GM21786 (cell line): Measurements from ENCODE around the gene GFER.
"Not testable (repeated sequence)": the region's sequence is repeated elsewhere in the genome, so short reads cannot be mapped to it uniquely, and the experiment has no call there.

Experiments
- ATAC-seq: cut with Tn5 transposase; IDR thresholded peaks from one replicate; pipeline ENCODE4 v1.9.1; 2021; ENCODE audit not compliant: unreplicated experiment

The GFER gene

DNA sequence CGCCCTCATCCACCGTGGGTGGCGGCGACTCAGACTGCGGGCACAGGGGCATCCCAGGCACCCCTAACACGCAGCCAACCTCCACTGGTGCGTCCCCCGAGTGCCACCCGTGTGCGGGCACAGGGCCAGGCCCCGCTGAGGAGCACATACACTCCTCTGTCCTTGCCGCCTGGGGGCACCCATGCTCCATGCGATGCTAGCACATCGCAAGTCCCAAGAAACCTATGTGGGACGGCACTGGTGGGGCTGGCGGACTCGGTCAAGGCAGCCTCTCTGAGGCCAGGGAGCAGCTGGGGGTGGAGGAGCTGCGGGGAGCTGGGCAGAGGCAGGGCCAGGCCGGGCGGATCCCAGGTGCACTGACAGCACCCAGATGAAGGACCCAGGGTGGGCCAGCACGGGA, 21.7 kb downstream of the GFER start:
- no peak for ATAC-seq

DNA sequence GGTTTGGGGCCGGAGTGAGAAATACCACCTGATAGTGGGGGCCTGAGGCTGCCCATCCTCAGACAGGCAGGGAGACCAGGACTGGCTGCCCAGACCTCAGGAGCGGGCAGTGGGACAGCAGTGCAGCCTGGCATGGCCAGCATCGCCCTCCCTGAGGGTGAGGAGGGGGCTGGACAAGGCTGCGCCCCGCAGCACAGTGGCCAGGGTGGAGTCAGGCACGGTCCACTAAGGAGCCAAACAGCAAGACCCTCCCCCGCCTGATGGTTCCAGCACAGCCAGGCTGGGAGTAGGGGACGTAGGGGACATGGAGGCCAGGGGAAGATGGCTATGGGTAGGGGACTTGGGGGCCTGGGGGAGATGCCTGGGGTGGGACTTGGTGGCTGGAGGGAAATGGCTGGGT, 22.3 kb downstream of the GFER start:
- ATAC-seq: no peak

DNA sequence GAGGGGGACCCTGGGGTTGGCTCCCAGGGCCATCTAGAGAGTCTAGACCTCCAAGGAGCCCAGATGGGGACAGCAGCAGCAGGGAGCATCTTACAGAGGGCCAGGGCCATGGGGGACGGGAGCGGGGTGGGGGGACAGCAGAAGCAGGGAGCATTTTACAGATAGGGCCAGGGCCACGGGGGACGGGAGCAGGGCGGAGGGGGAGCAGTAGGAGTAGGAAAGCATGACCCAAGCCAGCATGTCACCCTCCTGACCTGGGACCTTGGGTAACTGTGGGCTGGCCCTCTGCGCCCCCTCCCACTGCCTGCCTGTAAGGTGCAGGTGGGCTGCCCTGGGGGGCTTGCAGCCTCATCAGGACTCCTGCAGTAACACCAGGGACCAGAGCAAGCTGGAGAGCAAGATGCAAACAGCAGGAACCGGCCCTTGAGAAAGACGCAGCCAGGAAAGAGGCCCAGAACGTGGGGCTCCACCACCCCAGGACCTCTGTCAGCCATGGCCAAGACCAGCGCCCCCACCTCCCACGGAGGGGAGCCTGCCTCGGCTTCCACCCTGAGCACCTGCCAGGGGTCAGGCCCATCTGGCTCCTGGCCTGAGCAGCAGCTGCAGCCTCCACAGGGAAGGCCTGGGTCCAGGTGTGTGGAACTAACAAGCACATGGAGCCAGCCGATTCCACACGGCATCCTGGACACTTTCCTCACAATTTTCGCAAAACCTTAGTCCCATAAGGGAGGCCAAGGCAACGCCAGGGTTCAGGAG, 23.3 kb downstream of the GFER start:
- no peak for ATAC-seq

DNA sequence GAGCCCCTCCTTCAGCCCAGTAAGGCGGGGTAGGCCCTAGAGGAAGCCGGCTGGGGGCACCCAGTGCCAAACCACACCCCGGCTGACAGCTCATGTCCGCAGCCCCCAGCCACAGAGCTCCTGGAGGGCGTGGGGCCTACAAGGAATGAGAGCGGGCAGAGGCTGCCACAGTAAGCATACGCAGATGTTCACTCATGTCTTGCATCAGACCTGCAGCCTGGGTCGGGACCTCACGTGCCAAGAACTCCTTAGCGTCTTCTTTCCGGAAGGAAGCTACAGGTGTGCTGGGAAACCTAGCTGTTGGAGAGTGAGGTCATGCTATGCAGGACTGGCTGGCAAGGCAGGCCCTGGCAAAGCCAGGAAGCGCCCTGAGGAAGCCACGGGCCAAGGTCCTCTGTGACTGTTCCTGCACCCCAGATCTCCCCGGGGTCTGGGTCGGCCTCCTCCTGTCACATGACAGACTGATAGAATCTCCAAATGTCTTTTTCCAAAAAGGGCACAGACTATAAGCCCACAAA, 24.1 kb downstream of the GFER start:
- ATAC-seq: no peak

DNA sequence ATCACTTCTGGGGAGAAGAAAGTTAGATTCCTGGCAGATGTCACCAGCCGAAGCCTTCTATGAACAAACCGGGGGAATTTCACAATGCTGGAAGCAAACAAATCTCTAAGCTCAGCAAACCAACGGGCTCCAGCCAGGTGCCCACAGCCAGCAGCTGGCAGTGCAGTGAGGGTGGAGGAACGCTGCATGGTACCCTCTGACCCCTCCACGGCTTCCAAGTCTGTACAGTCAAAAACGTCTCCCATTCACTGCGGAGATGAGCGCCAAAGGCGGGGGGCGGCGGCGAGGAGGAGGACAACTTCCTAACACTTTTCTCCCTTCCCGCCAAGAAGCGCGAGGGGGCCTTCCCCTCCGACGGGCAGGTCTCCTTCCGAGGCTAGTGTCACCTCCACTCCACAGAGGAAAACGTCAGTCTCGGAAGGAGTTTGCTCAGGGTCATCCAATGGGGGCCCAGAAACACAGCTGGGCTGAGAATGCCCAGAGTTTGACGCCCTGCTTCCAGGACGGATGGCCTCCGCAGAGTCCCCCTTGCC, 24.7 kb downstream of the GFER start:
- no peak for ATAC-seq

DNA sequence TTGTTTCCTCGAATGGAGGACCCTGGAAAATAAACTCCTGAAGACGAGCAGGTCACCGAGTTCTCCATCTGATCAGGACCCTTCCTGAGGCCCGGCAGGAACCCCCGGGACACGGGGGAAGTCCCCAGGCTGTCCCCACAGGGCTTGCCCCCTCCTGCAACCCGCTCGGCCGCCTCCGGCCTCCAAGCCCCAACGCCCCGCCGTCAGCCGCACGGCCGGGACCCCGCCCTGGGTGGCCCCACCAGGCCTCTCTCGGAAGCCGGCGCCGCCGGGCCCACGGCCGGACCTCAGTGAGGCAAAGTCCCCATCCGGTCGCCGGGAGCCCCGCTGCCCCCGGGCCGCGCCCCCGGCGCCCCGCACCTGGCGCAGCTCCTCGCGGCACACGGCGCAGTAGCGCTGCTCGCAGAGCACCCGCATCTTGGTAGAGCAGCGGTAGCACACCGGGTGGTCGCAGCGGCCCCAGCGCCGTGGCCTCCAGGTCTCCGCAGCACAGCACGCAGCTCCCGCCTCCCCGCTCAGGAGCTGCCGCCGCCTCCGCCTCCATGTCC, 25.2 kb downstream of the GFER start:
- ATAC-seq: peak; percentile 19

DNA sequence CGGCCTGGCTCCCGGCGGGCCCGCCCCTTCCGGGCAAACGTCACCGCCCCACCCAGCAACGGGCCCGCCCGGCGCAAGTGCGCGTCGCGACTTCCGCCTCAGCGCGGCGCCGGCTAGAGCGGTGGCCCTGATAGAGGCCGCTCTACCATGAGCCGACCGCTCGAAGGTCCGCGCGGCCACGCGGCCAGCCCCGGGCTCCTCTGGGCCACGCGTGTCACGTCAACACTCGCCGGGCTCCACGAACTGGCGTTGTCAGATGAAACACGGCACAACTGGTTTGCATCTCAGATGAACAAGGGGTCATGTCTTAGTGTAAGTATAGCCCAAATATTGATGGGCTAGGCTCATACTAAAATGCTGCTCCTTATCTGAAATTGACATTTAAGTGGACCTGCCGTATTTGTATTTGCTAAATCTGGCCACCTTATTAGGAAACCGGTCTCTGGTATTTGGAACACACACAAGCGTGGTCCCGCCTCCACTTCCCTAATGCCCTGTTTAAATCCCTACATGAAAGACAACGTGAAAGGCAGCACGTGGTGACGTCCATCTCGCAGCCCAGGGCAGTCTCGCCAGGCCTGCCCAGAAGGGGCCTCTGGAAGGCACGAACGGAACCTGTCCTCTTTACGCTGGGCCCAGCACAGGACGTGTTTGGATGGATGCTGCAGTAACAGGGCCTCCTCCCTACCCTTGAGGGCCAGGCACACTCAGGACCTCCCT, 26.0 kb downstream of the GFER start, which contains the start of gene ZNF598:
Gene ZNF598, minus strand, starts transcription at position 31 of the 720 bp plus-strand sequence.
- peak; percentile 81 for ATAC-seq

DNA sequence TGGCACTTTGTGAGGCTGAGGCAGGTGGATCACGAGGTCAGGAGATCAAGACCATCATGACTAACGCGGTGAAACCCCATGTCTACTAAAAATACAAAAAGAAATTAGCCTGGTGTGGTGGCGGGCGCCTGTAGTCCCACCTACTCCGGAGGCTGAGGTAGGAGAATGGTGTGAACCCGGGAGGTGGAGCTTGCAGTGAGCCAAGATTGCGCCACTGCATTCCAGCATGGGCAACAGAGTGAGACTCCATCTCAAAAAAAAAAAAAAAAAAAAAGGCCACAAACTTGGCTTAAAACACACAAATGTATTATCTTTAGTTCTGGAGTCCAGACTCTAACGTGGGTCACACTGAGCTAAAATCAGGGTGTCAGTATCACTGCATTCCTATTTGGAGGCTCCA, 27.7 kb downstream of the GFER start:
- not testable (repeated sequence) for ATAC-seq

DNA sequence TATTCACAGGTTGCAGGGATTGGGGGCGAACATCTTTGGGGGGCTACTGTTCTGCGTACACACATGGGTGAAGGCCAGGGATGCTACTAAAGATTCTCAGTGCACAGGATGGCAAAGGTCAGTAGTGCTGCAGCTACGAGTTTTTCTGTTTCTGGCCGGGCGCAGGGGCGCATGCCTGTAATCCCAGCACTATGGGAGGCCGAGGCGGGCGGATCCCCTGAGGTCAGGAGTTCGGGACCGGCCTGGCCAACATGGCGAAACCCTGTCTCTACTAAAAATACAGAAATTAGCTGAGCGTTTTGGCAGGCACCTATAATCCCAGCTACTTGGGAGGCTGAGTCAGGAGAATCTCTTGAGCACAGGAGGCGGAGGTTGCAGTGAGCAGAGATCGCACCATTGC, 29.5 kb downstream of the GFER start:
- ATAC-seq: no peak

DNA sequence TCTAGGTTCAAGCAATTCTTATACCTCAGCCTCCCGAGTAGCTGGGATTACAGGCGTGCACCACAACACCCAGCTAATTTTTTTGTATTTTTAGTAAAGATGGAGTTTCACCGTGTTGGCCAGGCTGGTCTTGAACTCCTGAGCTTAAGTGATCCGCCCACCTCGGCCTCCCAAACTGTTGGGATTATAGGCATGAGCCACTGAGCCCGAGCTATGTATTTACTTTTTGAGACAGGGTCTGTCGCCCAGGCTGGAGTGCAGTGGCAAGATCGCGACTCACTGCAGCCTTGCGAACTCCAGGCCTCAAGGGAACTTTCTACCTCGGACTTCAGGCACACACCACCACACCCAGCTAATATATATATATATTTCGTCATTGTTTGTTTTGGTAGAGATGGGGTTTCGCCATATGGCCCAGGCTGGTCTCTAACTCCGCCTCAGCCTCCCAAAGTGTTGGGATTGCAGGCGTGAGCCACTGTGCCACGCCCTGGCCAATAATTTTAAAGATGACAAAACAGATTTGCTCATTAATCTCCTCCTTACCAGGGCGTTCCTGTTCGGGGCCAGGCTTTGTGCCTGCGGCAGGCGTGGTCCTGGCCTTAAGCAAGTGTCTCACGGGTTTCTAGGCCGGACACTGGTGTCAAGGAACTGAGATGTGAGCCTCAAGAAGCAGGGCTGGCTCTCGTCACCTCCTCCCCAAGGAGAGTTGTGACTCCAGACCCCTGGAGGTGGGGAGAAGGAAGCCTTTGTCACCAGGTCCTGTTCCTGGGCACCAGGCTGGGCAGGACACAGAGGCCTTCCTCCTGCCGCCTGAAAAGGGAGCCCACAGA, 31.3 kb downstream of the GFER start:
- no peak for ATAC-seq

DNA sequence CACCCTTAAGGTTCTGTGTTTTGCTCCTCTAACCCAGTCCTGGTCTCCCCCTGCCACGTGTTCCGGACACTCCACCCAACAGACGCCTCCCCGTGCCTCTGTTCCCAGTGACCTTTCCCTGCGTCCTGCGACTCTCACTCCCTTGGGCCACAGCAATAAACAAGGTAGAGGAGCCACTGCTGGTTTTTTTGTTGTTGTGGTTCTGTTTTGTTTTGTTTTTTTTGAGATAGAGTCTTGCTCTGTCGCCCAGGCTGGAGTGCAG, 31.9 kb downstream of the GFER start:
- ATAC-seq: no peak

DNA sequence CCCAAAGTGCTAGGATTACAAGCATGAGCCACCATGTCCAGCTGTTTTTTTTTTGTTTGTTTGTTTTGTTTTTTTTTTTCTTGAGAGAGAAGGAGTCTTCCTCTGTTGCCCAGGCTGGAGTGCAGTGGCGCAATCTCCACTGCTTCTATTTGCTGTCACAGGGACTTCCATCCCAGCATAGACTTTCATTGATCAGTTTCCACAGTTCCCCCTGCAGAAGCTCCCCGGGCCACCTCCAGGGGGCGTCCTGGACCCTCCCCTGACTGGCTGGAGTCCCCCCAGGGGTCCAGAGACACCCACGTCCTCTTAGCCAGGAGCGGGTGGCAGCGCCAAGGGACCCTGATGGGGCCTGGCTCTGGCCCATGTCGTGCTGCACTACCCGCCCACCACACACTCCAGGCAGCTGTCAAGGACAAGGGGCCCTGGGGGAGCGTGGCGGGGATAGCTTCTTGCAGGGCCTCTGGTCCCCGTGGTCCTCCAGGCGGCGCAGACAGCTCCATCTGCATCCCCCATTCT, 32.5 kb downstream of the GFER start:
- ATAC-seq: no peak

DNA sequence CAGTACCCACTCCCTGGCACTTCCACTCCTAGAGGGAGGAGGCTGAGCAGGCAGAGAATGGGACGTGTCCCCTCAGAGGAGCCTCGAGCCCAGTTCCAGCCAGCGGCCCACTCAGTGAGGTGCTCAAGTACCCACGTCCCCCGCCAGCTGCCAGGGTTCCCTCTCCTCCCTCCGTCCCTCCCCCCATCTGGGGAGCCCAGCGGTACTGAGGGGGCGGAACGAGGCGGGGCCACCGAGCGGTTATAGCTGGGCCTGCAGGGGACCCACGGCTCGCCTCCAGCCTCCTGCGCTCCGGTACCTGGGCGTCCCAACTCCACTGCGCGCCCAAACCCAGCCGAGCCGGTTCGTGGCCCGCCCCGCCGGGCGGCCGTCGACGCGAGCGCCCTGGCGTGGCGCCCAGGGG, 35.5 kb downstream of the GFER start, which contains the start of gene NPW:
Gene NPW, plus strand, starts transcription at position 268 of the 403 bp plus-strand sequence.
- no peak for ATAC-seq

DNA sequence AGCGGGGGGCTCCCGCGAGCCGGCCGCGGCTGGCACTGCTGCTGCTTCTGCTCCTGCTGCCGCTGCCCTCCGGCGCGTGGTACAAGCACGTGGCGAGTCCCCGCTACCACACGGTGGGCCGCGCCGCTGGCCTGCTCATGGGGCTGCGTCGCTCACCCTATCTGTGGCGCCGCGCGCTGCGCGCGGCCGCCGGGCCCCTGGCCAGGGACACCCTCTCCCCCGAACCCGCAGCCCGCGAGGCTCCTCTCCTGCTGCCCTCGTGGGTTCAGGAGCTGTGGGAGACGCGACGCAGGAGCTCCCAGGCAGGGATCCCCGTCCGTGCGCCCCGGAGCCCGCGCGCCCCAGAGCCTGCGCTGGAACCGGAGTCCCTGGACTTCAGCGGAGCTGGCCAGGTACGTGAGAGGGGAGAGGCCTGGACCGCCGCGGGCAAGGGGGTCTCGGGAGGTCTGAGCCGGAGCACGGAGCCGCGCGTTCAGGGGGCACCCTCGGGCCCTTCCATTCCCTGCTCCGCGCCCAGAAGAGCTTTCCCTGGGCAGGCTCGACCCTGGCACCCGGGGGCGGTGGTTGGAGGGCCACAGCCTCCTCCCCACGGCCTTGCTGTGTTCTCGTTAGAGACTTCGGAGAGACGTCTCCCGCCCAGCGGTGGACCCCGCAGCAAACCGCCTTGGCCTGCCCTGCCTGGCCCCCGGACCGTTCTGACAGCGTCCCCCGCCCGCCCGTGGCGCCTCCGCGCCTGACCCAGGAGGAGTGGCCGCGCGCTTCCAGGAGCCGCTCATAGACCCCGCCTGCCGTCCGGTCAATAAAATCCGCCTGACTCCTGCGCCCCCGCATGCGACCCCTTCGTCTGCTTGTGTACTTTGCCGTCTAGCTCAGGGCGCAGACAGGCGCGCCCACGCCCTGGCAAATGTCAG, 36.2 kb downstream of the GFER start:
- ATAC-seq: no peak

DNA sequence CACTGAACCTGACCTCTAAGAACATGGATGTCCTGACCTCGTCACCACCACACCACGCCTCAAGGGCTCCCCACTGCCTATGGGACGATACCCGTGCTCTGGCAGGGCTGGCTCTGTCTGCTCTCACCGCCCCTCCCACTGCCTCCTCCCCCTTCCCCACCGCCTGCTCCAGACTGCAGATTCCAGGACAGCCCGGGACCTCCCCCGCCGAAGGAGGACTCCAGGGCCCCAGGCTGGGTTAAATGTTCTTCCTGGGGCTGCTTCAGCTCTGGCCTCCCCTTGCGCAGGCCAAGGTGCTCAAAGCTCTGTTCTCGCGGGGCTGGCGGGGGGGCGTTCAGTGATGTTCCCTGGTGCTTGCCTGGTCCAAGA, 38.7 kb downstream of the GFER start:
- no peak for ATAC-seq

DNA sequence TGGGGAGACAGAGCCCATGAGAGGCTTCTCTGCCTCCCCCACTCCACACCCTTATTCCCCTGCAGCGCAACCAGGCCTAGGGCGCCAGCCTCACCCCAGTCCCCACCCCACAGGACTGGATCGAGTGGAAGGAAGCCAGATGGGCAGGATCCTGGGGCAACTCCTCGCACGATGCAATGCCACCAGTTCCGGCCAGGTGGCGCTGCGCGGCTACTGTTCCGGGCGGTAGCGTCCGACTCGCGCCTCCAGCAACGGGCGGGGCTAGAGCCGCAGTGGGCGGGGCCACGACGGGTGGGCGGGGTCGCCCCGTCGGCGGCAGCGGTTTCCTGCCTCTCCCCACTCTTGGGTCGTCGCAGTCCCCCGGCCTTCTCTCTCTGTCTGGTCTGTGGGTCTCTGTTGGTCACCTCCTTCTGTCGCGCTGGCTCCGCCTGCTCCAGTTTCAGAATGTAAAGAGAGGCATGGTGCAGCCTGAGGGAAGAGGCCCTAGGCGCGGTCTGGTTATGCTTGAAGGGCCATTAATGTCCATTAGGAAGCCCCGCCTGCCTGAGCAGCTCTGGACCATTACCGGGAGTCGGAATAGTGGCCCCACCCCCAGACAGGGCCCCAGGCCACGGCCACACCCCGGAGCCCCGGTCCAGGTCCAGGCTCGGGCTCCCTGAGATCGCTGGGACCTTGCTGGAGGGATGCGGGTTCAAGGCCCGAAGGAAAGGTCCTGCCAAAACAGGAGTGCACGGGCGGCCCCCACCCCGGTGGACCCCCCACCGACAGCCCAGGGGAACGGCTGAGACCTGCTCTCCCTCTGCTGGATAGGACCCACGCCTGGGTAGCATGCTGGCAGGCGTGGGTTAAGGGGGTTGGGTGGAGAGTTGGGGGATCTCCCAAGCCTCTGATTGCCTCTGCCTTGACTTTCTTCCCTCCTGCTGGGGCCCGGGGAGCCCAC, 39.4 kb downstream of the GFER start:
- peak; percentile 72 for ATAC-seq

DNA sequence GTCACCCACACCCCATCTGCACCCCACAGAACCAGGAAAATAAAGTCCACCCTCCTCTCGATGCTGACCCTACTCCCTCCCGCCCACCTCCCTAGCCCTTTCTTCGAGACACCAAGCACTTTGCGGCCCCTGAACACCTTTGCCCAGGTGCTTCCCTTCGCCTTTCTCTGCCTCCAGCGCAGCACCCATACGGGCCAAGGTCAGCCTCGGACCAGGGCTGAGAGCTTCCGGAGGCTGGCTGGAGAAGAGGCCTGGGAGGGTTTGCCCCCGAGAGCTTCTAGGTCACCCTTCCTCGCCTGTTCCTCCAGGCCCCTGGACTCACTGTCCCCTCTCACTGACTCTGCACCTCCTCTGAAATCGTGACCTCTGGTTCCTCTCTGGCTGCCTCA, 40.0 kb downstream of the GFER start:
- ATAC-seq: no peak

DNA sequence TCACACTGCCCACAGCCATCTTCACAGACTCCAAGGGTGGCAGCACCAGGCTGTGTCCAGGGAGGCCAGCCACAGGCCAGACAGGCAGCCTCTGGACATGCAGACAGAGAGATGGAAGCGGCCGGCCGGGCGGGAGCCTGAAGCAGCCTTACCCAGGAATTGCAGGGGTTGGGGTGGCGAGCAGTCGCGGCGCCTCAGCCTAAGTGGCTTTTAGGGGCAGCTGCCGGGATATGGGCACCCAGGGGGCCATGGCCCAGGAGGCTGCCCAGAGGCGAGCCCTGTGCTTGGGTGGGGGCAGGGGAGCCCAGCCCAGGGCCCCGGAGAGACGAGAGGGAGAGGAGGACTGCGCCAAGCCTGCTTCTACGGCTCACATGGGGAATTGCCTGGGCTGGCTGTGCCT, 41.3 kb downstream of the GFER start:
- no peak for ATAC-seq
